Gastroesophageal sphincter (tissue), 4 donors: ENCODE results near the gene SPON2. TPM values are rescaled to one million over a fixed set of nuclear protein-coding genes. Genes with fewer than 3 reads are reported as not detected.
A peak's percentile ranks its signal among the peaks of the same experiment; 100 is the strongest.

Source experiments
- ATAC-seq: fragments of 150-250 bp; one replicate; pipeline ENCODE4 v1.9.1; 2016; ENCODE audit warnings: mild to moderate bottlenecking, moderate library complexity
- H3K27ac ChIP-seq, 4 donors: fragments of 200-600 bp; sonication (generic) in 3 of 4; 1 replicate in 3 of 4; 2 replicates in 1 of 4; pipeline ENCODE4 v1.5.1; 2016 to 2019
- H3K27me3 ChIP-seq: fragments of 200-600 bp; sonication (generic); one replicate; pipeline ENCODE4 v1.5.1; 2019
- H3K36me3 ChIP-seq, 2 donors: fragments of 200-600 bp; sonication (generic); one replicate each; pipeline ENCODE4 v1.5.1; 2019; ENCODE audit warnings: control low read depth in 1 of 2
- H3K4me1 ChIP-seq, 3 donors: fragments of 200-600 bp; sonication (generic); 1 replicate in 2 of 3; 2 replicates in 1 of 3; pipeline ENCODE4 v1.5.1; 2016 to 2019; ENCODE audit warnings: control low read depth in 2 of 3
- H3K4me3 ChIP-seq, 2 donors: fragments of 200-600 bp; sonication (generic); one replicate each; pipeline ENCODE4 v1.5.1; 2019; ENCODE audit warnings: mild to moderate bottlenecking in 1 of 2, moderate library complexity in 1 of 2
- H3K9me3 ChIP-seq, 3 donors: fragments of 200-600 bp; sonication (generic); one replicate each; pipeline ENCODE4 v1.5.1; 2017 to 2019; ENCODE audit warnings: control low read depth in 2 of 3
- EP300 ChIP-seq: sonication (generic); formaldehyde crosslinking; IDR thresholded peaks from one replicate; pipeline ENCODE4 v1.6.1; 2017; ENCODE audit warnings: antibody characterized with exemption, mild to moderate bottlenecking
- POLR2A ChIP-seq, 2 donors: fragments of 450-650 bp; IDR thresholded peaks; one replicate each; pipeline ENCODE4 v1.6.1; 2017; ENCODE audit warnings: antibody characterized with exemption in 2 of 2, mild to moderate bottlenecking in 2 of 2, moderate library complexity in 1 of 2
- POLR2AphosphoS5 ChIP-seq: sonication (generic); formaldehyde crosslinking; IDR thresholded peaks from one replicate; pipeline ENCODE4 v1.6.1; 2017; ENCODE audit warnings: antibody characterized with exemption
- WGBS, 2 donors: methylation state at CpG; one replicate each; pipeline ENCODE4 v1.1.5; 2018; ENCODE audit warnings: low coverage in 1 of 2; 5-methylcytosine and 5-hydroxymethylcytosine counted together
- total RNA-seq, 4 donors: library from RNA; depleted of rRNA; stranded (reverse); fragments of >200 nt; gene quantifications; one replicate each; pipeline ENCODE4 v1.1.0, GENCODE V29; 2016
- TF ChIP-seq, protein P1 (sequence below), 4 experiments: fragments of 200-600 bp in 2 of 4; fragments of 450-650 bp in 2 of 4; sonication (generic) in 1 of 4; IDR thresholded peaks; one replicate each; pipeline ENCODE4 v1.5.1; 2017 to 2019; ENCODE audit warnings: antibody characterized with exemption in 4 of 4, mild to moderate bottlenecking in 2 of 4, moderate library complexity in 2 of 4

Gene SPON2
- total RNA-seq, 4 donors from 2014 or later: 16.3 to 72.5 (median 55.0) TPM

DNA sequence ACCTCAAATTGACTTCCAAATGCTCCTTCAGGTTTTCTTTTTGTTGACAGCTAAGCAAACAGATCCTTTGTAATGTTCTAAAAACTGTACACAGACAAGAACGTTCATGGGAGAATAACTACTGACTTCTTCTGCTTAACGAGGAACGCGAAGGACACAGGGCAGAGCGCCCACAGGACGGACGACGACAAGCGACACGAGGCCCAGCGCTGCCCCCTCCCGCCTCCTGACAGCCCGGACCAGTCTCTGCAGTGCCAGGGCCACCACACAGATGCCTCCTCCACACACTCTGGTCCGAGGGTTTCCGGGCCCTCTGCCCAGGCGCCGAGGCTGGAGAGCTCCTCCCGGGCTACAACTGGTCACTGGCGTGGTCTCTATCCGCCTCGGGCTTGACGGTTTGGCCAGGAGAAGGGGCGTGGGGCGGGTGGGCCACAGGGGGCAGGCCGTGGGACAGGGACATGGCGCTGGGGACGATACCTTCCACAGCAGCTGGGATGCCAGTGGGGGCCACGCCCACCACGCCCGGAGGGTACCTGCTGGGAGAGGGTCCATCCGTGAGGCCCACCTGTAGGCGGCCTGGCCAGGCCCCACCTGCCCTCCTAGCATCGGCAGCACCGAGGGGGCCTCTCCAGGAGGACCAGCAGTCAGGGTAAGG, 39.6 kb upstream of the SPON2 start:
- no peak for ATAC-seq
- Histone ChIP-seq H3K9me3 (no peaks in the 10 kb centered on the region), H3K36me3 (peaks cover 0 to 61% of the 10 kb centered on the region in 2 donors), H3K4me3 (no peak overlapping the region), H3K4me1 (peaks cover 9 to 82% (median 56%) of the 10 kb centered on the region in 3 donors), H3K27ac (peak overlapping the region in 3 of 4 donors; percentile 60 to 79 (median 76)), H3K27me3 (no peaks in the 10 kb centered on the region)
- WGBS, 2 donors: 26% methylated on average over 18 of the region's 34 CpGs; no CpG with 5 or more reads in 1 of the 2 donors
- TF ChIP-seq EP300 (no peak), POLR2A (IDR thresholded peaks at IDR 0.05) (no peak), POLR2AphosphoS5 (no peak)
- TF ChIP-seq, protein P1, sequence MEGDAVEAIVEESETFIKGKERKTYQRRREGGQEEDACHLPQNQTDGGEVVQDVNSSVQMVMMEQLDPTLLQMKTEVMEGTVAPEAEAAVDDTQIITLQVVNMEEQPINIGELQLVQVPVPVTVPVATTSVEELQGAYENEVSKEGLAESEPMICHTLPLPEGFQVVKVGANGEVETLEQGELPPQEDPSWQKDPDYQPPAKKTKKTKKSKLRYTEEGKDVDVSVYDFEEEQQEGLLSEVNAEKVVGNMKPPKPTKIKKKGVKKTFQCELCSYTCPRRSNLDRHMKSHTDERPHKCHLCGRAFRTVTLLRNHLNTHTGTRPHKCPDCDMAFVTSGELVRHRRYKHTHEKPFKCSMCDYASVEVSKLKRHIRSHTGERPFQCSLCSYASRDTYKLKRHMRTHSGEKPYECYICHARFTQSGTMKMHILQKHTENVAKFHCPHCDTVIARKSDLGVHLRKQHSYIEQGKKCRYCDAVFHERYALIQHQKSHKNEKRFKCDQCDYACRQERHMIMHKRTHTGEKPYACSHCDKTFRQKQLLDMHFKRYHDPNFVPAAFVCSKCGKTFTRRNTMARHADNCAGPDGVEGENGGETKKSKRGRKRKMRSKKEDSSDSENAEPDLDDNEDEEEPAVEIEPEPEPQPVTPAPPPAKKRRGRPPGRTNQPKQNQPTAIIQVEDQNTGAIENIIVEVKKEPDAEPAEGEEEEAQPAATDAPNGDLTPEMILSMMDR (IDR thresholded peaks at IDR 0.05): no peak

DNA sequence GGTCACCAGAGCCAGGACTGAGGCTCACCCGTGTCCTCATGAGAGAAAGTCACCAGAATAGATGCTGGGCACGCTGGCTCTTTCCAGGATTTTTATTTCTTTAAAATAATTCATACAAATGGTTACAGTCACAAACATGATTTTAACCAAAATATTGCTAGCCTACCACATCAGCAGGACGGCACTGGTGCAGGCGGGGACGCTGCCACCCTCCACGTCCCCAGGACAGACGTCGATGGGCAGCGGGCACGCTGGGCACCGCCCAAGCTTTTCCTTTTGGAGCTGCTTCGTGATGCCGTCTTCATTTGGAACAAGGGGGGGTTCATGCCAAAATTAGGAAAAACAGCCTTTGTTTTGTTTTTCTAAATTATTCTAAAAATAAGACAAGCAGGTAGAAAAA, 39.0 kb upstream of the SPON2 start:
- Histone ChIP-seq H3K27me3 (no peaks in the 10 kb centered on the region), H3K27ac (peak overlapping the region in 3 of 4 donors; percentile 15 to 79 (median 76)), H3K9me3 (no peaks in the 10 kb centered on the region), H3K4me1 (peaks cover 9 to 80% (median 56%) of the 10 kb centered on the region in 3 donors), H3K36me3 (peaks cover 0 to 55% of the 10 kb centered on the region in 2 donors), H3K4me3 (no peak overlapping the region)
- no peak for TF ChIP-seq POLR2A (IDR thresholded peaks at IDR 0.05)
- TF ChIP-seq, protein P1 (IDR thresholded peaks at IDR 0.05): no peak
- TF ChIP-seq EP300: no peak
- no peak for TF ChIP-seq POLR2AphosphoS5
- ATAC-seq: no peak
- 61 to 63% methylated on average over 9 to 11 of the region's 13 CpGs for WGBS, 2 donors

DNA sequence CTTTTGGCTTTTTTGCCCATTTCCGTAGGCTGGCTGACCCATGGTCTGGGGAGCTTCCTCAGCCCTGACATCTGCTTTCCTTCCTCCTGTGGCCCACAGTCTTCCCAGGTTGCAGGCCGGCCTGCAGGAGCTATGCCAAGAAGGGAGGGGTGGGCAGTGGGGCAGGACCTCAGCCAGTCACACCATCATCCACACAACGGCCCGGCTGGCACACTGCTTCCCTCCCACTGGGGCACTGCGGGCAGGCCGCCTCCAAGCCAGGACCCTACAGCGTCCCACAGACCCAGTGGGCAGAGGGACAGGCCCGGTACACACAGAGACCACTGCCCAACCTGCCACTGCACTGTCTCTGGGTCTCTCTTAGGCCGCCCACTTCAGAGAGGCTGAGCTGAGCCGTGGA, 38.6 kb upstream of the SPON2 start:
- WGBS, 2 donors: 63% methylated on average over 5 of the region's 10 CpGs; no CpG with 5 or more reads in 1 of the 2 donors
- Histone ChIP-seq H3K36me3 (peaks cover 0 to 51% of the 10 kb centered on the region in 2 donors), H3K4me3 (no peak overlapping the region), H3K27ac (peak overlapping the region in 3 of 4 donors; percentile 15 to 79 (median 76)), H3K4me1 (peaks cover 9 to 77% (median 56%) of the 10 kb centered on the region in 3 donors), H3K27me3 (no peaks in the 10 kb centered on the region), H3K9me3 (no peaks in the 10 kb centered on the region)
- ATAC-seq: no peak
- TF ChIP-seq, protein P1 (IDR thresholded peaks at IDR 0.05): no peak
- TF ChIP-seq POLR2AphosphoS5 (no peak), POLR2A (IDR thresholded peaks at IDR 0.05) (no peak), EP300 (no peak)

DNA sequence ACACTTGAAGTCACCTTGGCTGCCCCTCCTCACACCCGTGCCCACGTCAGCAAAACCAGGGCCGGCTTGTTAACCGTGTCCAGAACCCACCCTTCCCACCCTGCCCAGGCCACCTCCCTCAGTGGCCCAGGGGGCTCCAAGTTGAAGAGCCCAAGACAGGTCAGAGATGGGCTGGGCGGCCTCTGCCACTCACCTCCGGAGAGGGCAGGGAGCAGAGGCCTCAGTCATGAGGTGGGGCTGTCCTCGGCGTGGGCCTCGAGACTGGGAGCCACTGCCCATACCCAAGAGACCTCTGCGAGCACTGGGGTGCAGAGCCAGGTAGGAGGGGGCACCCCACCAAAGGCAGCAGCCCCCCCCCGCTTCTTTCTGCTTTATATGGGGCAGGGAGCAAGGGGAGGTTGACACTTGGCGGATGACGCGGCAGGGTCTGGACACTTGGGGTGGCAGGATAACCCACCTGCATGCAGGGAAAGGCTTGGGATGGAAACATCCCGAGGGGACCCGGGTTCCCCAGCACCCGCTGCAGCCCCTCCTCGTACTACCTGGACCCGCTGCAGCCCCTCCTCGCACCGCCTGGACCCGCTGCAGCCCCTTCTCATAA, 38.0 kb upstream of the SPON2 start:
- no peak for ATAC-seq
- Histone ChIP-seq H3K36me3 (peaks cover 0 to 44% of the 10 kb centered on the region in 2 donors), H3K27me3 (no peaks in the 10 kb centered on the region), H3K4me3 (no peak overlapping the region), H3K4me1 (peaks cover 9 to 72% (median 56%) of the 10 kb centered on the region in 3 donors), H3K9me3 (no peaks in the 10 kb centered on the region), H3K27ac (peak overlapping the region in 3 of 4 donors; percentile 73 to 79 (median 76))
- TF ChIP-seq, protein P1 (IDR thresholded peaks at IDR 0.05): no peak
- WGBS, 2 donors: 87% methylated on average over 11 of the region's 22 CpGs; no CpG with 5 or more reads in 1 of the 2 donors
